Ovary (tissue), 3 donors: ENCODE measurements around the gene TCP11.

Source experiments
- EP300 ChIP-seq: sonication (generic); formaldehyde crosslinking; IDR thresholded peaks from one replicate; pipeline ENCODE4 v1.6.1; 2017; ENCODE audit warnings: antibody characterized with exemption
- POLR2A ChIP-seq: fragments of 450-650 bp; IDR thresholded peaks from one replicate; pipeline ENCODE4 v1.6.1; 2017; ENCODE audit warnings: antibody characterized with exemption, mild to moderate bottlenecking, moderate library complexity
- TF ChIP-seq, protein P1 (sequence below), 3 donors: fragments of 450-650 bp in 2 of 3; fragments of 200-600 bp in 1 of 3; IDR thresholded peaks; one replicate each; pipeline versions ENCODE4 v1.5.1 to v1.8.0; 2016 to 2022; ENCODE audit warnings: antibody characterized with exemption in 3 of 3, mild to moderate bottlenecking in 1 of 3
- donor health status: DM: no; HTN: no; CAD: no.

- TF ChIP-seq POLR2A (no peak), EP300 (no peak)
- TF ChIP-seq, protein P1, sequence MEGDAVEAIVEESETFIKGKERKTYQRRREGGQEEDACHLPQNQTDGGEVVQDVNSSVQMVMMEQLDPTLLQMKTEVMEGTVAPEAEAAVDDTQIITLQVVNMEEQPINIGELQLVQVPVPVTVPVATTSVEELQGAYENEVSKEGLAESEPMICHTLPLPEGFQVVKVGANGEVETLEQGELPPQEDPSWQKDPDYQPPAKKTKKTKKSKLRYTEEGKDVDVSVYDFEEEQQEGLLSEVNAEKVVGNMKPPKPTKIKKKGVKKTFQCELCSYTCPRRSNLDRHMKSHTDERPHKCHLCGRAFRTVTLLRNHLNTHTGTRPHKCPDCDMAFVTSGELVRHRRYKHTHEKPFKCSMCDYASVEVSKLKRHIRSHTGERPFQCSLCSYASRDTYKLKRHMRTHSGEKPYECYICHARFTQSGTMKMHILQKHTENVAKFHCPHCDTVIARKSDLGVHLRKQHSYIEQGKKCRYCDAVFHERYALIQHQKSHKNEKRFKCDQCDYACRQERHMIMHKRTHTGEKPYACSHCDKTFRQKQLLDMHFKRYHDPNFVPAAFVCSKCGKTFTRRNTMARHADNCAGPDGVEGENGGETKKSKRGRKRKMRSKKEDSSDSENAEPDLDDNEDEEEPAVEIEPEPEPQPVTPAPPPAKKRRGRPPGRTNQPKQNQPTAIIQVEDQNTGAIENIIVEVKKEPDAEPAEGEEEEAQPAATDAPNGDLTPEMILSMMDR (IDR thresholded peaks at IDR 0.05): no peak
These were observed 32.4 kb upstream of the TCP11 start for GRCh38 chr6:35173427-35174087.
